Peyer's patch (tissue), 4 donors: Measurements from ENCODE around the gene CNN2. TPM values are rescaled to one million over a fixed set of nuclear protein-coding genes. Genes with fewer than 3 reads are reported as not detected.
"Not testable (repeated sequence)": the region's sequence is repeated elsewhere in the genome, so short reads cannot be mapped to it uniquely, and the experiment has no call there.

Source experiments
- DNase-seq, 3 donors: peaks; one replicate each; pipeline ENCODE4 v3.0.0-alpha.2; 2017 to 2019
- H3K27ac ChIP-seq, 4 donors: fragments of 200-600 bp; sonication (generic); one replicate each; pipeline ENCODE4 v1.5.1; 2016 to 2019
- H3K27me3 ChIP-seq, 2 donors: fragments of 200-600 bp; sonication (generic); one replicate each; pipeline ENCODE4 v1.5.1; 2019
- H3K36me3 ChIP-seq, 3 donors: fragments of 200-600 bp; sonication (generic); one replicate each; pipeline ENCODE4 v1.5.1; 2016 to 2019
- H3K4me1 ChIP-seq, 4 donors: fragments of 200-600 bp; sonication (generic); one replicate each; pipeline ENCODE4 v1.5.1; 2016 to 2019
- H3K4me3 ChIP-seq, 4 donors: fragments of 200-600 bp; sonication (generic); 1 replicate in 3 of 4; 2 replicates in 1 of 4; pipeline ENCODE4 v1.5.1; 2016 to 2019; ENCODE audit warnings: mild to moderate bottlenecking in 1 of 4
- H3K9me3 ChIP-seq, 4 donors: fragments of 200-600 bp; sonication (generic); one replicate each; pipeline ENCODE4 v1.5.1; 2016 to 2019; ENCODE audit warnings: mild to moderate bottlenecking in 1 of 4
- CTCF ChIP-seq, 6 experiments: fragments of 450-650 bp in 4 of 6; fragments of 200-600 bp in 2 of 6; sonication (generic) in 1 of 6; IDR thresholded peaks; one replicate each; pipeline ENCODE4 v1.5.1; 2017 to 2019; ENCODE audit warnings: antibody characterized with exemption in 6 of 6, mild to moderate bottlenecking in 3 of 6, moderate library complexity in 1 of 6
- POLR2A ChIP-seq, 2 donors: fragments of 450-650 bp; IDR thresholded peaks; one replicate each; pipeline ENCODE4 v1.5.1; 2017; ENCODE audit warnings: antibody characterized with exemption in 2 of 2, mild to moderate bottlenecking in 2 of 2, moderate library complexity in 2 of 2
- total RNA-seq, 4 donors: library from RNA; depleted of rRNA; stranded (reverse); fragments of >200 nt; gene quantifications; one replicate each; pipeline ENCODE4 v1.1.0, GENCODE V29; 2016

CNN2 gene
- total RNA-seq, 4 donors from 2014 or later = 20.6 to 47.0 (median 22.6) TPM

GRCh38 chr19:1018393-1018792, 8.0 kb upstream of the CNN2 start:
- TF ChIP-seq POLR2A (IDR thresholded peaks at IDR 0.05) (no peak), CTCF (IDR thresholded peaks at IDR 0.05) (no peak)
- peak overlapping the region; percentile 25 to 82 (median 65) for H3K27ac ChIP-seq
- peaks cover 16 to 60% (median 45%) of the 10 kb centered on the region in 4 donors for H3K4me1 ChIP-seq
- no peaks in the 10 kb centered on the region for H3K27me3 ChIP-seq
- H3K9me3 ChIP-seq = no peaks in the 10 kb centered on the region
- peaks cover 0 to 24% (median 0%) of the 10 kb centered on the region in 3 donors for H3K36me3 ChIP-seq
- H3K4me3 ChIP-seq = peak overlapping the region in 1 of 4 donors; percentile 31
- DNase-seq = no peak

GRCh38 chr19:1018932-1019615, 7.3 kb upstream of the CNN2 start:
- peak overlapping the region; percentile 89 to 98 (median 92) for H3K4me3 ChIP-seq
- no peak for DNase-seq
- H3K36me3 ChIP-seq = peaks cover 0 to 17% (median 0%) of the 10 kb centered on the region in 3 donors

GRCh38 chr19:1019616-1019961, 6.8 kb upstream of the CNN2 start:
- H3K27ac ChIP-seq = peak overlapping the region in 3 of 4 donors; percentile 88 to 95 (median 91)
- H3K27me3 ChIP-seq = no peaks in the 10 kb centered on the region
- H3K4me1 ChIP-seq = peaks cover 16 to 57% (median 45%) of the 10 kb centered on the region in 4 donors
- no peak for TF ChIP-seq CTCF (IDR thresholded peaks at IDR 0.05)
- TF ChIP-seq POLR2A (IDR thresholded peaks at IDR 0.05) = no peak
- peak overlapping the region; percentile 89 to 98 (median 92) for H3K4me3 ChIP-seq
- no peak for DNase-seq
- no peaks in the 10 kb centered on the region for H3K9me3 ChIP-seq
- H3K36me3 ChIP-seq = peaks cover 0 to 12% (median 0%) of the 10 kb centered on the region in 3 donors

More at GRCh38 chr19:1018932-1019615, 7.3 kb upstream of the CNN2 start:
- Histone ChIP-seq H3K9me3 (no peaks in the 10 kb centered on the region), H3K27me3 (no peaks in the 10 kb centered on the region), H3K4me1 (peaks cover 16 to 60% (median 45%) of the 10 kb centered on the region in 4 donors), H3K27ac (peak overlapping the region in 1 of 4 donors; percentile 95)
- no peak for TF ChIP-seq CTCF (IDR thresholded peaks at IDR 0.05)

GRCh38 chr19:1019980-1020867, 6.2 kb upstream of the CNN2 start:
- DNase-seq = peak in 2 of 3 donors; percentile 64 to 65
- no peaks in the 10 kb centered on the region for H3K27me3 ChIP-seq
- H3K27ac ChIP-seq = peak overlapping the region; percentile 87 to 95 (median 90)
- peaks cover 16 to 51% (median 40%) of the 10 kb centered on the region in 4 donors for H3K4me1 ChIP-seq
- peaks cover 0 to 5% (median 0%) of the 10 kb centered on the region in 3 donors for H3K36me3 ChIP-seq
- TF ChIP-seq CTCF (IDR thresholded peaks at IDR 0.05) (no peak), POLR2A (IDR thresholded peaks at IDR 0.05) (no peak)
- no peaks in the 10 kb centered on the region for H3K9me3 ChIP-seq
- H3K4me3 ChIP-seq = peak overlapping the region; percentile 89 to 98 (median 92)

GRCh38 chr19:1020868-1021425, 5.5 kb upstream of the CNN2 start, which contains the start of gene TMEM259:
TMEM259 (minus strand) TSS chr19:1021123; CDS start chr19:1020996, 127 bp downstream.
- peak within 1 kb of the TSS; percentile 87 to 95 (median 90) for H3K27ac ChIP-seq
- H3K4me1 ChIP-seq = peaks cover 16 to 46% (median 37%) of the 10 kb centered on the region in 4 donors
- H3K36me3 ChIP-seq = no peaks in the 10 kb centered on the region
- peak within 1 kb of the TSS; percentile 89 to 98 (median 92) for H3K4me3 ChIP-seq
- no peaks in the 10 kb centered on the region for H3K27me3 ChIP-seq
- TF ChIP-seq POLR2A (IDR thresholded peaks at IDR 0.05) (peak; percentile 50 to 72), CTCF (IDR thresholded peaks at IDR 0.05) (no peak)
- peak; percentile 97 to 99 (median 98) for DNase-seq
- no peaks in the 10 kb centered on the region for H3K9me3 ChIP-seq

GRCh38 chr19:1023883-1024188, 2.6 kb upstream of the CNN2 start:
- not testable (repeated sequence) for H3K27ac ChIP-seq, H3K4me3 ChIP-seq, H3K27me3 ChIP-seq, H3K9me3 ChIP-seq, H3K36me3 ChIP-seq, DNase-seq
- H3K4me1 ChIP-seq = peaks cover 0 to 38% (median 11%) of the 10 kb centered on the region in 4 donors

- not testable (repeated sequence) for H3K9me3 ChIP-seq, DNase-seq, H3K36me3 ChIP-seq, H3K27ac ChIP-seq, H3K27me3 ChIP-seq, H3K4me3 ChIP-seq
- peaks cover 0 to 37% (median 8%) of the 10 kb centered on the region in 4 donors for H3K4me1 ChIP-seq
These were observed 1.3 kb upstream of the CNN2 start for GRCh38 chr19:1025080-1025479.
